BE2C (cell line): ENCODE data around the gene LTBP3.

Source experiments
- DNase-seq: peaks from one replicate; pipeline ENCODE4 v3.0.0-alpha.2; 2020
- H3K27me3 ChIP-seq: fragments of 250-450 bp; sonication (Bioruptor Pico); 2 replicates; pipeline ENCODE4 v1.5.1; 2020; ENCODE audit warnings: mild to moderate bottlenecking
- H3K36me3 ChIP-seq: fragments of 250-450 bp; sonication (Bioruptor Pico); 2 replicates; pipeline ENCODE4 v1.5.1; 2020; ENCODE audit warnings: mild to moderate bottlenecking
- H3K4me1 ChIP-seq: fragments of 250-450 bp; sonication (Bioruptor Pico); 2 replicates; pipeline ENCODE4 v1.5.1; 2020
- H3K4me3 ChIP-seq: 2 replicates; pipeline ENCODE4 v1.5.1; 2011; ENCODE audit warnings: low read depth, low read length
- H3K9me3 ChIP-seq: fragments of 250-450 bp; sonication (Bioruptor Pico); 2 replicates; pipeline ENCODE4 v1.5.1; 2020
- CTCF ChIP-seq: IDR thresholded peaks from 2 replicates; pipeline ENCODE4 v1.5.1; 2012; ENCODE audit warnings: mild to moderate bottlenecking, low read depth, low read length

Gene LTBP3

GRCh38 chr11:65503368-65503948, 54.7 kb downstream of the LTBP3 start:
- Histone ChIP-seq H3K9me3 (no peaks in the 10 kb centered on the region), H3K4me3 (peak overlapping the region; percentile 96), H3K27me3 (0 out of 2 replicates have a peak, but pooled peaks cover 9% of the 10 kb centered on the region), H3K36me3 (peaks cover 78% of the 10 kb centered on the region), H3K4me1 (0 out of 2 replicates have a peak, but pooled peaks cover 4% of the 10 kb centered on the region)
- no peak for TF ChIP-seq CTCF
- DNase-seq: no peak

- 0 out of 2 replicates have a peak, but pooled peaks cover 9% of the 10 kb centered on the region for H3K27me3 ChIP-seq
- TF ChIP-seq CTCF: no peak
- DNase-seq: no peak
- H3K9me3 ChIP-seq: no peaks in the 10 kb centered on the region
- peak overlapping the region; percentile 96 for H3K4me3 ChIP-seq
- H3K4me1 ChIP-seq: 0 out of 2 replicates have a peak, but pooled peaks cover 4% of the 10 kb centered on the region
- peaks cover 78% of the 10 kb centered on the region for H3K36me3 ChIP-seq
Observed at GRCh38 chr11:65502555-65503367, 55.4 kb downstream of the LTBP3 start.

- TF ChIP-seq CTCF: no peak
- H3K27me3 ChIP-seq: 0 out of 2 replicates have a peak, but pooled peaks cover 9% of the 10 kb centered on the region
- 0 out of 2 replicates have a peak, but pooled peaks cover 4% of the 10 kb centered on the region for H3K4me1 ChIP-seq
- no peak for DNase-seq
- H3K36me3 ChIP-seq: peaks cover 78% of the 10 kb centered on the region
- peak overlapping the region; percentile 96 for H3K4me3 ChIP-seq
- no peaks in the 10 kb centered on the region for H3K9me3 ChIP-seq
Observed at GRCh38 chr11:65502274-65502554, 55.9 kb downstream of the LTBP3 start.

GRCh38 chr11:65501472-65502273, 56.5 kb downstream of the LTBP3 start:
- TF ChIP-seq CTCF: no peak
- 0 out of 2 replicates have a peak, but pooled peaks cover 6% of the 10 kb centered on the region for H3K27me3 ChIP-seq
- H3K4me1 ChIP-seq: 0 out of 2 replicates have a peak, but pooled peaks cover 4% of the 10 kb centered on the region
- no peaks in the 10 kb centered on the region for H3K9me3 ChIP-seq
- peak overlapping the region; percentile 96 for H3K4me3 ChIP-seq
- DNase-seq: no peak
- peaks cover 75% of the 10 kb centered on the region for H3K36me3 ChIP-seq

GRCh38 chr11:65501186-65501471, 57.0 kb downstream of the LTBP3 start:
- H3K36me3 ChIP-seq: peaks cover 69% of the 10 kb centered on the region
- no peak for DNase-seq
- H3K9me3 ChIP-seq: no peaks in the 10 kb centered on the region
- no peak for TF ChIP-seq CTCF
- peak overlapping the region; percentile 96 for H3K4me3 ChIP-seq
- 0 out of 2 replicates have a peak, but pooled peaks cover under 1% of the 10 kb centered on the region for H3K4me1 ChIP-seq
- 0 out of 2 replicates have a peak, but pooled peaks cover 6% of the 10 kb centered on the region for H3K27me3 ChIP-seq
